ENCODE measurements around the gene KIRREL3.

Gene KIRREL3

DNA sequence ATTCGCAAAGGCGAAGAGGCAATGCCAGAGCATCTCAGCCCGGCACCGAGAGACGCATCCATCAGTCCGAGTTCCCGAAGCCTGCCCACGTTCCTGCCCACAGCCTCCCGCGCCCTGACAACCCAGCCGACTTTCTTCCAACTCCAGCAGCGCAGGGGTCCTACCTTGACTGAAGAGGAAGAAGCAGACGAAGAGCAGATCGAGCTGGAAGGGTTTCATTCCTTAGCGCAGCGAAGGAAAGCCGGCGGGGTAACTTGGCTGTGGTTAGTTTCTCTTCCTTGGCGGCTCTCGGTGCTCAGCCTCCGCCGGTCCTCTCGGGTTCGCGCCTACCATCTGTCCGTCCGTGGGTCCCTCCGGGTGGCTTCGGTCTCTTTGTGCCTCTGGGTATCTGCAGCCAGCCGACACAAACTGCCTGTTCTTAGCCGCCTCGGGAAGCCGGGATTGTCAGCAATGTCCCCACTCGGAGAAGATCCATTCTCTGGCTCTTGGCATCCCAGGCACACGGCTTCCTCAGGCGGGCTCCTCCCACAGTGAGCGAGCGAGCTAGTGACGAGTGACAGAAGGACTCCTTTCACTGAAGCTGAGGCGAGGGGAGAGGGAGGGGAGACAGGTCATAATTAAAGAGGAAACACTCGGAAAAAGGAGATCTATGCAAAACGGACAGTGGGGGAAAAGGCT lies at the start of gene KIRREL3:
Gene KIRREL3, minus strand, starts transcription at position 480 of the 678 bp plus-strand sequence.
- DNase-seq (ENCODE audit: low read depth): no peak

DNA sequence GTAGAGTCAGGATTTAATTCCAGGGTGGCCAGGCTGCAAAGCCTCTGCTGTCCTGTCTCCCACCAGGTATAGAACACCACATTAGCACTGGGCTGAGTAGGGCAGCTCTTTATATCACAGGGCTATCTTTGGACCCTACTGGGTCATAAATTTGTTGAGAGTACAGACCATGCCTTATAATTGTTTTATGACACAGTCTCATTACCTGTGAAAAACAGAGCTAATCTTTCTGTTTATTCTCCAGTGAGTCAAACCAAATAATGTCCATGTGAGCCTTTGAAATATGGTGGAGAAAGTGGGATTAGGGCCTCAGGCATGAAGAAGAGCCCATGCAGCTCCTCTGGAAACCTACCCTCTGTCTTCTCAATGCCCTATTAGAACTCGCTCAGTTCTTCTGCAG lies 49.6 kb upstream of the KIRREL3 start:
- no peak for DNase-seq (ENCODE audit: low read depth)

DNA sequence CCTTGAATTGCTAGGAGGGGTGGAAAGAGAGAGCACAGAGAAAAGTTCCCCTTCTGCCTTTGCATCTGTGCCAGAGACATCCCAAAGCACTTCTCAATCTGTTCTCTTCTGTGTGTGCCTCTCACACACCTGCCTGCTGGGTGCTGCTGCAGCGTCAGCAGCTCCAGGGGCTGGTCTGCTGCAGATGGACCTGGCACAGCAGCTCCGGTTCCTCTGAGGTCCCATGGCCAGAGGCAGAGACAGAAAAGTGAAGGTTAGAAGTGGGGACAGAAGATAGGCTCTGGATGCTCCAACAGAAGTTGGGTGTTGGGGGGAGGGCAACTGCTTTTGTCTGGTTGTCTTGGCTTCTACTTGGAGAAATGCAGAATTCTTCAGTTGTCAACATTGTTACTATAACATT lies 48.9 kb upstream of the KIRREL3 start:
- DNase-seq (ENCODE audit: low read depth): no peak

DNA sequence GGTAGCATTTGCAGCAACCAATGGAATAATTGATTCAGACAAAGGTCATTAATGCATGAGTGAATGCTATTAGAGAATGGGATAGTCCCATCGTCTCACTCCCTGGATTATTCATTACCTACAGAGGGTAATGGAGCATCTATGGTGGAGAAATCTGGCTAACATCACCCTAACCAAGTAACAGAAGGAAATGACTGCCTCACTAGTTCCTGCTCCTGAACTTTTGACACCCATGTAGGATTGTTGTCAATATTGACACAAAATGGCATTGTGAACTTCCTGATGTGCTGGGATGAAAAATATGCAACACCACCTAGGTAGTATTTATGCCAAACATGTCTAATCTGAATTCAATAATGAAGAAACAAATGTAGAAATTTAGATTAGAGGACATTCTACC lies 44.0 kb upstream of the KIRREL3 start:
- no peak for DNase-seq (ENCODE audit: low read depth)

DNA sequence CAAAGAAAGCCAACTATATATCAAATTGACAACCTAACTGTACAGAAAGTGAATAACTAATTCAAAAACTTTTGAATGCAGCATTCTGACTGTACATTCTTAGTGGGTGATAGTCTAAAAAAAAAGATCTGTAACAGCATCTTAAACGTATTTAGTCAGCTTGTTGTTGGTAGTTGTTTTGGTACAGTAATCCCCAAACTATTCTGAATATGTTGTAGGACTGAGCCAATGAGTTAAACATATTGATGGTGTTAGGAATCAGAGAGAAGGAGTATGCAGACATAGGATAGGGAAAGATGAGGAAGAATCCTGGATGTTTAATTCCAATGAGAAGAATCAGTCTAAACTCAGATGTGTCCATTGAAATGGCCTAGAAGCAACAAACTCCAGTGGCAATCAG lies 41.9 kb upstream of the KIRREL3 start:
- no peak for DNase-seq (ENCODE audit: low read depth)

DNA sequence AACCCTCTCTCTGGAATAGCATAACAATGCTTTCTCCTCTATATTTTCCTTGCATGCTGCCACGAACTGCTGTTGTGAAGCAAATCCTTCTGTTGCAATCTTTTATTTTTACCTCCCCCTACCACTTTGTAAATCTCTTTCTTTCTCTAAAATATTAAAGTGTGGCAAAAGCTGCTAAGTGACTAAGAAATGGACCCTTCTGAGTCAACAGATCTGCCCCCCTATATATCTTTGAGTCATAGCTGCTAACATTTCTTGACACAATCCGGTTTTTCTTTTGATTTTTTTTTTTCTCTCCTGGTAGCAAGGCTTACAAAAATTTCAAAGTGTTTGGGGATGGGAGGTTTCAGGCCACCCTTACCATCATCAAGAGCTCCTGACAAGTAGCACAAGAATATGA lies 39.0 kb upstream of the KIRREL3 start:
- DNase-seq (ENCODE audit: low read depth): no peak

DNA sequence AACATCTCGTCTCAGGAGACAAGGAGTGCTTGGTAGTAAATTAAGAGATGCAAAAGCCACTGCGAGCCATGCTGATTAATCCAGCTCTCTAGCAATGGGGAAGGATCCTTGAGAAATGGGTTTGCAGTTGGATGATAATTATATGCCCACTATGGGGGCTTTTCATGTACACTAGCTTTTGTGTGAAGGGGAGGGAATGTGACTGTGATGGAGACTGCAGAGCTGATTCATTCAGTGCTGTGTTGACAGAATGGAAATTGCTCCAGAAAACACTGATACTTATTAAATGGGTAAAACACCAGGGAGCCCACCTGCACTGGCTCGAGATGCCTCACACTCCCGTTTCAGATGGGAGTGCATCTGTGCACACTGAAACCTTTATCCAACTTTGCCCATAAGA lies 37.0 kb upstream of the KIRREL3 start:
- DNase-seq (ENCODE audit: low read depth): no peak

DNA sequence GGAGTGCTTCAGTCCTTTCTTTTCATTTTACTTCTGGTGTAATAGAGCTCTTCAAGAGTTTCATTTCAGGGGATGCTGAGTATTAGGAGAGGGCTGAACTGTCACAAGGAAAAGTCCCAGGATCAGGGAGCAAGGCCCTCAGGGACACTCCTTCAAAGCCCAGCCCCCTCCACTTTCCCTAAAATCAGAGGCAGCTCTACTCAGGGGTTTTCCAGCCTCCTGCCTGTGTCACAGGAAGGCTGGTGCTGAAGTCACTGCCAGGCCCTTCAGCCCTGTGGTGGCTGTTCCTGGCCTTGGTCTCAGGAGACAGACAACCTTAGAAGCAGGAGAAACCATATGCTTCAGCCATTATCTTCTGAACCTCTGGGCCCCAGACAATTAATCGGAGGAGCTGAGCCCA lies 36.4 kb upstream of the KIRREL3 start:
- DNase-seq (ENCODE audit: low read depth): no peak

DNA sequence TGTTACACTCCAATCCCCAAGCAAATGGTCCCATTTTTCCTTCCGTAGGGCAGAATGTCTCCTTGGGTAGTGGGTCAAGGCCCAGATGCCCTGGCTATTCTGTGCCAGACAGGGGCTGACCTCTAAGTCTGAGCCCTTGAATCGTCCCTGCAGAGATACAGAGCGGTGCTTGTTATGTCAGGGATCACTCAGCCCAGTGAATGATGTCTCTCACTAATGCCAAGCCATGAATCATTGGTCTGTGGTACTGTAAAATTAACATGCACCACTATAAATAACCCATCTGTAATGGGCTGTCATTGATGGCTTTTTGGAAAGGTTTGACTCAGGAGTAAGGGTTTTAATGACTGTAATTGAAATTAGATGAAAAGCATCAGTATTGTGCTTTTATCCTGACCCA lies 35.3 kb upstream of the KIRREL3 start:
- DNase-seq (ENCODE audit: low read depth): no peak

DNA sequence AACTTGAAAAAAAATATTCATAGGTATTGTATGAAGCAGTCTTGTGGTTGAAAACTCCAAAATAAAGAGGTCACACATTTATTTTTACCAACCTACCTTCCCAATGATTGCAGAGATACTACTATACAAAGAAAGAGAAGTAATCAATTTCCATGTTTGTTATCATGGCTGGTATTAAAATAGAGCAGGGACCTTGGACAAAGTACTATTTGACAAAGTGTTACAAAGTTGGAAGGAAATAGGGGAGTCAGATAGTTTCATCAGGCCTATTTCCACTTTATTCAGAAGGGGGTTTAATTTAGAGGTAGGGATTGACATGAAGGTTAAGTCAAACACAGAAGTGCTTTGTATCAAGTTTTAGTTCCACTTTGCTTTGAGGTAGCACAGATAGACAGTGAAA lies 34.4 kb upstream of the KIRREL3 start:
- DNase-seq (ENCODE audit: low read depth): no peak

DNA sequence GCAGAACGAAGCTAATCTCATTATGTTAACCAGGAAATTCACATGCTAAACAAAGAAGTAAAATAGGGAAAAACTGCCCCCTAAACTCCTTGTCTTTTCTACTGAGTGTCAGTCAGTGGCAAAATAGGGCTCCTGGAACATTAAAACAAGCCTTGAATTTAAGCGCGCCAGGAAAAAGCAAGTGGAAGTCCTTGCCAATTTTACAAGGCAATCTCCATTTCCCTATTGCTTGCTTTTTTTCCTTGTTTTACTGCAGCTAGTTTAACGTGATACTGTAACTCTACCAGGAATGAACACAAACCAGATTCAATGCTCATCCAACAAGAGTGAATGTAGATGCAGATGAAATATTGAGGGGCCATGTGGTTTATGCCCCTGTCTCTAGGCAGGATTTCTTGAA lies 28.1 kb upstream of the KIRREL3 start:
- no peak for DNase-seq (ENCODE audit: low read depth)

DNA sequence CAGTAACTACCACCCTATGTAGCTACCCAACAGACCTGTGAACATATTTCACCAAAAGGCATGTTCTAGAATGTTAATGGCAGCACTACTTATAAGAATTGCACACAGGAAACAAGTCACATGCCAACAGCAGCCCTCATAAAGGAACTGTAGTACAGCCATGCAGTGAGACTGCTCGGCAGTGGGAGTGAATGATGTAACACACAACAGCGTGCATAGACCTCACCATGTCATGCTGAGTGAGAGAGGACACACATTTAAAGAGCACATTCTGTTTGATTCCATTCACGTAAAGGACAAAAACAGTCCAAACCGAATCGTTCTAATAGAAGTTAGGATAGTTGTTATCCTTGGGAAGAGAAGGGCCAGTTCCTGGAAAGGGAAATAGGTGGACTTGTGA lies 27.2 kb upstream of the KIRREL3 start:
- DNase-seq (ENCODE audit: low read depth): no peak

DNA sequence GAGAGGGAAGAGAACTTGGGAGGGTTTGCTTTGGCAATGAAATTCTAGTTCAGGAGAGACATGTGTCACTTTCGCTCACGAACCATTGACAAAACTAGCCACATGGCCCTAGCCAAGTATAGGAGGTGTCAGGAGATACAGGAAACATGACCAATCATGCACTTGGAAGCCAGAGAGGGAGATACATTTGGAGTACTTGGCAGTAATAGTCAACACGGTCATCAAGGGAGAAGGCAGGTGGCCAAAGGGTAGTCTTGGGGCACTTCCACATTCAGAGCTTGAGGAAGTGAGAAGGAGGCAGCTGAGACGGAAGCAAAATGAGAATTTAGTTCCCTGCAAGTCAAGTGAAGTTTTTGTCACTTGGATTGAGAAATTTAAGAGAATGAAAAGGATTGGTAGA lies 26.4 kb upstream of the KIRREL3 start:
- no peak for DNase-seq (ENCODE audit: low read depth)

DNA sequence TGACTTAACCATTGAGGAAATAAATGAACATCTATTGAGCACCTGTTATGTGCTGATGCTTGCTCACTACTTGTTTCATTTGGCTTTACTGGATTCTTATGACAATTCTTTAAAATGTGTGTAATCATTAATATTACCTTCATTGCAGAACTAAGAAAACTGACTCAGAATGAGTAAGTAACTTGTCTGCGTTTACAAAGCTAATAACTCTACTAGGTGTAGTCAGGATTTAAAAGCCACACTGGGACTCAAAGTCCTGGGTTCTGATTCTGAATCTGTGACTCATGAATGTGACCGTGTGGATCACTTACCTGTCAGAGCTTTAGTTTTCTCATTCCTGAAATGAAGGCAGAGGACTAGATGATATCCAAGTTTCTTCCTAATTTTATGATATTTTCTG lies 23.4 kb upstream of the KIRREL3 start:
- no peak for DNase-seq (ENCODE audit: low read depth)

DNA sequence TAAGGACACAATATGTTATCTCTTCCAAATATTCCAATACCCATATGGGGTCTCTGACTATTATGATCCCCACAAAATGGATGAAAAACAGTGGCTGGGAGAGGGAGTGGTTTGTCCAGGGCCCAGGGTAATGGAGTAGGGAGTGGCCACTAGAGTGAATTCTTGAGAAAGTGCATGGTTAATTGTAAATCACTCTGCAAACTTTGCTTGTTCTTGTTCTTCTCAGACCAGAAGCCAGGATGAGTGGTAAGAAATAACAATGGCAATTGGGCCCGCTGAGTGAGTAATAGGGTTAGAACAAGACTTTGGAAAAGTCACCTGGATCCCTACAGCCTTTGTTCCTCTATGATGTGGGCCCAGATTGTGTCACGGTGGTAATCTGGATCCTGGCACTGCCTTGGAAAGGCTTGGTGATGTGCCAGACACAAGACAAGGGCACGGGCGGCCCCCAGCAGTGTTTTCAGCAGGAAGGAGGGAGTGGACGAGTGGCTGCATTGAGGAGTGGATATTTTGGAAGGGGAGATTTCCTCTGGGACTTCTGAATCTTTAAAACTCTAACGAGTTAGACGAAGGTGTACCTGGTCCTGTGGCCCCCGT lies 18.2 kb upstream of the KIRREL3 start:
- DNase-seq (ENCODE audit: low read depth): no peak

DNA sequence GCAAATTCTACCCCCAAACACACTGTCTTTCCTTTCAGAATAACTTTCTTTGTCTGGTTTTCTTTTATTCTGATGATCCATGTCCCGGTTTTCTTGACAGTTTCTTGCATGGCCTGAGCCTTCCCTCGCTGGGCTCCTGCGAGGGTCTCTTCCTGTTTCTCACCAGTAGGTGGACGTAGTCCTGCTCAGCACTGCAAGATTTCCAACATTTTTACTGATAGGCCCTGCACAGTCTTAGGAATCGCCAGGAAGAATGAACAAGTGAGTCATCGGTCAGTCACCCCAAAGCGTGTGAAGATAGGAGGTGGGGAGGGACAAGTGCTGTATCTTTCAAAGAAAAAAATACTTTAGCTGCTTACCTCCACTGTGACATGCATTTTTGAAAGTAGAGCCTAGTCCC lies 16.9 kb upstream of the KIRREL3 start:
- no peak for DNase-seq (ENCODE audit: low read depth)

DNA sequence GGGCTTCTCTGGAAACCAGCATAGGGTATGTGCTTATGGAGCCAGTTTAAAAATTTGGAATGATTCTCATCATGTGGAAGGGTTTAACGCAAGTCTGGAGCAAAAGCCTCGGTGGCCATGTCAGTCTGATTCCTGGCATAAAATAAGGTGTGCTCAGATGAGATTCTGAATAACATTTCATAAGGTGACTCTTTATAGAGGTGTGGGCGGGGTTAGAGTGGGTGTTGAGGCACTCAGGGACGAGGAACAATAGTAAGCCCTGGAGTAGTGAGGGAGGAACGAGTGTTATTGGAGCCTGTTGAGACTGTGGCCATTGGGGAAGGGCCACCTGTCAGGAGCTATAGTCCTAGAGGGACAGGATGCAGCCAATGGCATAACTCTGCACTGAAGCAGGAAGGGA lies 13.0 kb upstream of the KIRREL3 start:
- DNase-seq (ENCODE audit: low read depth): no peak

DNA sequence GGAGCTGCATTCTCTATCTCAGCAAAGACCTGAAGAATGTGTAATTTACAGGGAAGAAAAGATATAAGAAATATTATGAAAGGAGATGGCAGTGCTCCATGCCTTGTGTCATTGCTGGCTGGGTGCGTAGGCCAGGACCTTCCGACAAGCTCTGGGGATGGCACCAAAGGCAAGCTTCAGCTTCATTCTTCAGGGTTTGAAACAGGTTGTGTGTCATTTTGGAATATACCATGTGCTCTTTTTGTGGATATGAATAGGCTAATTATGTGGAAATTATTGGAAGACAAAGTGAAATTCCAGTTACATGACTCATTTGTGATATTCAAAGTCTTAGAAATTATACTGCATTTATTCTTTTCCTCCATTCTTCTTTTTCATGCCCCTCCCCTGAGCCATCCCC lies 5.7 kb upstream of the KIRREL3 start:
- no peak for DNase-seq (ENCODE audit: low read depth)

DNA sequence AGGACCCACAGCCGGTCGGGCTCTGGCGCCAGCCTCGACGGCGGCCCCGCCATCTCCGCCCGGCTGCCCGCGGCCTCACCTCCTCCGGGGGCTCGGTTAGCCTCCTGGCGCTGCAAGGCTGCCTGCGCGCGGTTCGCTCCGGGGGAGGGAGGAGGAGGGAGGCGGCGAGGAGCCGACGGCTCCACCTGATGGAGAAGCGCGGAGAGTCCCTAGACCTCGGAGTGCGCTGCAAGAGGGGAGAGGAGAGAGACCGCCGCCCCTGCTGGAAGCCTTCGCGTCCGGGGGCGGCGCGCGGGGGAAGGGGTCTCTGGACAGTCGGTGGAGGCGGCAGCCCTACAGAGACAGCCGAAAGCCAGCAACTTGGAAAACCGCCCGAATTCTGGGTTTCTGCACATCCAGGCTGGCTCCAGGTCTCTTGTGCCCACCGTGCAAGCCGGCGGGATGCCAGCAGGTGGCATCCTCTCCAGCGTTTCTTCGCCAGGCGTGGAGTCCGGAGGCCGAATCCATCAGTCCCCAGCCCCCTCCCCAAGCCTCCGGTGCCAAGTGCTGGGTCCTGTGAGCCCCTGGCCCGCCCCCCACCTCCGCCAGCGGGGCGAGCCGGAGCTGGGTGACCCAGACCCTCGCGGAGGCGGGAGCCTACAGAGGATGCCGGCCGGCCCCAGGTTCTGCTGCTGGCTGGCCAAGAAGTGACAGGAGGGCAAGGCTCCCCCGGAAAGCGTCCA lies 2.9 kb upstream of the KIRREL3 start:
- no peak for DNase-seq (ENCODE audit: low read depth)

DNA sequence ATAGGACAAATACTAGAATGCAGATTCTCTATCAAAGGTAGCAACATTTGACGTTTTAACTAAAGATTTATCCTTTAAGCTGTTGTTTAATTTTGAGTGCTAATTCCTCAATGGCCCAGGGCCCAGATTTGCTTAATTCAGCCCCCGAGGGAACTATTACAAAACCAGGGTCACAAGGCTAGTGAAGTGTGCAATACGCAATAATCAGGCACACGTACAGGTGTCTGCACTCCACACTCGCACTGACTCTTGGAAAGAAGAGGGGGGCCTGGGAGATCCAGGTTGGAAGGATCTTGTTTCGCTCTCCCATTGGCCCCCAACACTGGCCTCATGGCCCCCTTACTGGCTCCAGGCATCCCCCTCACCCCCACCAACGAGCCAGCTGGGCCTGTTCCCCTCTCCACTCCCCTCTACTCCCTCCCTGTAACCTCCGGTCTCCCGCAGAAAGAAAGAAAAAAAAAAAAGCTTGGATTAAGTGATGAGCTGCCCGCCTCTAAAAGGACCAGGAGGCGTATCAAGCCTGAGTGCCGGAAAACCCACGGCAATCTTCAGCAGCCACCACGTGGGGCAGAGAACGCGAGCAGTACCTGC lies 2.2 kb upstream of the KIRREL3 start:
- DNase-seq (ENCODE audit: low read depth): no peak

DNA sequence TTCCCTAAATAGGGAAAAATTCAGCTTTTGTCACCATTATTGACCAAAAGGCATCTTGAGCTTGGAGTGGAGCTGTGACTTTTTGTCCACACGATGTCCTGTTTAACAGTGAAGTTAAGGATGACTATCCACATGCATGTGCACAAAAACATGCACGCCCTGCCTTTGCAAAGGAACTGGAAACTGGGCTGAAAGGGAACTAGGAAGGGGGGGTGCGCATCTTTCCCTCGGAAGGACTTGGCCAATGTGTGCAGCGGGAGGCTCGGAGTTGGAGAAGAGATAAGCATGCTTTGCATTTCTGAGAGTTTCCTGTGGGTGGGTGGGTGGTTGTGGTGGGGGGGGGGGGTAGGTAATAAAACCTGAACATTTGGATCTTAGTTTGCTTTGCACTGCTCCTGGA lies 411 bp upstream of the KIRREL3 start:
- no peak for DNase-seq (ENCODE audit: low read depth)

DNA sequence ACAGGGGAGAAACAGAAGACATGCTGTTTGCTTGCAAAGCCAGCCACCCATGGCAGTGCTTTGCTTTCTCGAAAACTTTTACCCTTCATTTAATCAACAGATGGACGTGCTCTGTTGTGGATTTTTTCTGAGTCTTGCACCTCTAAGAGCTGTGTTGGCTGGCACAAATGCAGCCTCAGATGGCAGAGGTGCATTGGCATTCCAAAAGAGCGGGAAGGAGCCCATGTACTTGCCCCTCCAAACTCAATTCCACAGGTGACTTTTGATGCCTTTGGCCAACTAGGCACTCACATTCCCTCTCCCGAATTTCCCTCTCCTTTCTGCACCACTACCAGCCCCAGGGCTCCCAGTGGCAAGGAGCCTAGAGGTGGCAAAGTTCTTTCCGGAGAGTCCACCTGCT lies 1.2 kb downstream of the KIRREL3 start:
- DNase-seq (ENCODE audit: low read depth): no peak

DNA sequence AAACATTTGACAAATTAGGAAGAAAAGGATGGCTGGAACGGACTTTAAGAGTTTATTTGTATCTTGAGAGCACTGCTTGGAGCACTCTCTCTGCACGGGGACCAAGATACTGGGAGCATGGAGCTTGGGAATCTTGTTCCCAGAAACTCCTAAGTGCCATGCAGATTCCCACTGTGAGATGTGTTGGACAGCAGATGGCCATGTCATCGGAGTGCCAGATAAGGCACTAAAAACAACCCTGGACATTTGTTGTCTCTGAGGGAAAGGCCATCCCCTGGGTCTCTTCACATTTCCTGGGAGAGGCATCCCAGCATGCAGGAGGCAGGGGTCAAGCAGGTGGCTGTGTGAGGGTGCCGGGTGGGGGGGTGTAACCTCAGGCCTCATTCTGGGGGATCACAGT lies 2.9 kb downstream of the KIRREL3 start:
- no peak for DNase-seq (ENCODE audit: low read depth)
